GM12872 (cell line): Measurements from ENCODE around the gene UBQLN3.

Experiments
- TF ChIP-seq, protein P1 (sequence below): IDR thresholded peaks from 3 replicates; pipeline ENCODE4 v1.5.1; 2011; ENCODE audit warnings: low read depth, mild to moderate bottlenecking, low read length, moderate library complexity; ENCODE audit not compliant: insufficient read depth

The UBQLN3 gene

DNA sequence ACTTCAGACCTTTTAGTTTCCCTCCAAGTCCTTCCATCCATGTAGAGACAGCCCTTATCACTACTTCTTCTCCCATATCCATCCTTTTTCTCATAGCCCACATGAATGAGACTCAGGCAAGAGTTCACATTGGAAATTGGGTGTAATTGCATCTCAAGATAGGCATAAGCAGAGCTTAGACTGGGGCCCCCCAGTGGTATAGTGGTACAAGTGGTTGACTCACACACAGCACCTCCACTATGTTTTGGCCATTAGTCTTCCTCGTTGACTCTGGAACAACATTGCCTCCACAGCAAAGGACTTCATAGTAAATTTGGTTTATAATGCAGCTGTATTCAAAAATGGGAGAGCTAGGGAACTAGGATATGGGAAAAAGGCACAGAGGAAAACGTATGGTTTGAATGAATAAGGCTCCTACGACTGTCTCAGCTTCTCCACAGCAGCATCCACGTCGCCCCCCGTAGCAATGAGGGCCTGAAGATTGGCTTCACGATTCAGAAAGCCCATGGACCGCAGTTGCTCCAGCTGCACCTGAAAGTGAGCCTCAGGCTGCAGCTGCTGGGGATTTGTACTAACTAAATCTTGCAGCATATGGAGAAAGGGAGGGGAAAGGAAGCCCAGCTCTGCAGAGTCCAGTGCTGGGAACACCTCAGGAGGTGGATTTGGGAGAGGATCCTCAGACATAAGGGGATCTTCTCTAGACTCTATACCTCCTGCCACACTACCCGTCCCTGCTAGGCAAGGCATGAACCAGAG is 2.4 kb downstream of the UBQLN3 start:
- TF ChIP-seq, protein P1, sequence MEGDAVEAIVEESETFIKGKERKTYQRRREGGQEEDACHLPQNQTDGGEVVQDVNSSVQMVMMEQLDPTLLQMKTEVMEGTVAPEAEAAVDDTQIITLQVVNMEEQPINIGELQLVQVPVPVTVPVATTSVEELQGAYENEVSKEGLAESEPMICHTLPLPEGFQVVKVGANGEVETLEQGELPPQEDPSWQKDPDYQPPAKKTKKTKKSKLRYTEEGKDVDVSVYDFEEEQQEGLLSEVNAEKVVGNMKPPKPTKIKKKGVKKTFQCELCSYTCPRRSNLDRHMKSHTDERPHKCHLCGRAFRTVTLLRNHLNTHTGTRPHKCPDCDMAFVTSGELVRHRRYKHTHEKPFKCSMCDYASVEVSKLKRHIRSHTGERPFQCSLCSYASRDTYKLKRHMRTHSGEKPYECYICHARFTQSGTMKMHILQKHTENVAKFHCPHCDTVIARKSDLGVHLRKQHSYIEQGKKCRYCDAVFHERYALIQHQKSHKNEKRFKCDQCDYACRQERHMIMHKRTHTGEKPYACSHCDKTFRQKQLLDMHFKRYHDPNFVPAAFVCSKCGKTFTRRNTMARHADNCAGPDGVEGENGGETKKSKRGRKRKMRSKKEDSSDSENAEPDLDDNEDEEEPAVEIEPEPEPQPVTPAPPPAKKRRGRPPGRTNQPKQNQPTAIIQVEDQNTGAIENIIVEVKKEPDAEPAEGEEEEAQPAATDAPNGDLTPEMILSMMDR = no peak

DNA sequence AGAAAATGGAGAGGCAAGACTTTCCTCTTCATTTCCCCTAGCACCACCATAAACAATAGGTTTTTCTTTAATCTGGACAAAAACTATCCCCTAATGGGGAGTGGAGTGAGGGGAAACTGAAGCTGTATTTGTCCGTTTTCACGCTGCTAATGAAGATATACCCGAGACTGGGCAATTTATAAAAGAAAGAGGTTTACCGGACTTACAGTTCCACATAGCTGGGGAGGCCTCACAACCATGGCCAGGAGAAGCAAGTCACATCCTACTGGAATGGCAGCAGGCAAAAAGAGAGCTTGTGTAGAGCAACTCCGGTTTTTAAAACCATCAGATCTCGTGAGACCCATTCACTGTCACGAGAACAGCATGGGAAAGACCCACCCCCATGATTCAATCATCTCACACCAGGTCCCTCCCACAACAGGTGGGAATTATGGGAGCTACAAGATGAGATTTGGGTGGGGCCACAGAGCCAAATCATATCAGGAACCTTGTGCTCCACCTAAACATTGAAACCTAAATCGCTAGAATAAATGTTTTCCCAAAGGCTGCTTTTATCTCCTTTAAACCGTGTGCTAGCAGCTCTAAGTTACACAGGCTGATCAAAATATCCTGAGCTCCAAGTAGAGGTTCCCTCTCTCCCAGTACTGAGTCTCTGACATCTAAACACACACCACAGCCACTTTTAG is 4.3 kb downstream of the UBQLN3 start:
- TF ChIP-seq, protein P1 = no peak

DNA sequence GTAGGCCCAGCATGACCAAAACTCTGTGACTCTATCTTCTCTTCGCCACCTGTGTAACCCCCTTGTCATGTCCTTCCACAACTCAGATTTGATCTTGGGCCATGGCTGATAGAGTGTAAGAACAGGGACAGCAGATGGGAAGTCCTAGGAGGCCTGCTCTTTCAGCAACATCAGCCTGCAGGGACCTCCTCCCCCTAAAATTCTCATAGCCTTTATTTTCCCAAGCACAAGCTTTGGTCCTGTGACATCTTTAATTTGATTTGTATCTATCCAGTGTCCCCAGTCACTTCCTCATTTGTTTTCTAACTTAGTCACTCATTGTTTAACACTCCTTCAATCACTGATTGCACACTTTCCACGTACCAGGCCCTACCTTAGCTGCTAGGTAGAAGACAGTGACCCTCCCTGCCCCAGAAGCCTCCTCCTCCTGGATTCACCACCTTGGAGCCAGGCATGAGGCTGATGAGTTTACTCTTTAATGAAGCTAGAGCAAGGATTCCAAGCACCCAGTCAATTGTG is 5.3 kb downstream of the UBQLN3 start:
- TF ChIP-seq, protein P1 = no peak

DNA sequence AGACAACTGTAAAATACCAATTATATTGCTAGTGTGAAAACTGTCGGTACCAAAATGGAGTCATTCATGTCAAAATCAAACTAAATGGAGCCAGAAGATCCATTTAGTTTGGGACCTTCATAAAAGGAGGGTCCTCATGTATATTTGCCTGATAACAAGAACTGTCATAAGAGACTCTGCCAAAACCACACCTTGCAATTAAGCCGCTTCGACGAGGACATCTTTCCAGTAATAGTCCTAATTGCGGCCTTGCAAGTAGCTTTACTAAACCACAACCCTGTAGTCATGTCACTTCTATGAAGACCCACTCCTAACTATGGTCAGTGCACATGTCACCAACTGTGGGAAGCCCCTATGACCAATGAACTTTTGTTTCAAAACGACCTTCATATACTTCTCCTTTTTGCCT is 9.4 kb downstream of the UBQLN3 start:
- TF ChIP-seq, protein P1 = no peak

DNA sequence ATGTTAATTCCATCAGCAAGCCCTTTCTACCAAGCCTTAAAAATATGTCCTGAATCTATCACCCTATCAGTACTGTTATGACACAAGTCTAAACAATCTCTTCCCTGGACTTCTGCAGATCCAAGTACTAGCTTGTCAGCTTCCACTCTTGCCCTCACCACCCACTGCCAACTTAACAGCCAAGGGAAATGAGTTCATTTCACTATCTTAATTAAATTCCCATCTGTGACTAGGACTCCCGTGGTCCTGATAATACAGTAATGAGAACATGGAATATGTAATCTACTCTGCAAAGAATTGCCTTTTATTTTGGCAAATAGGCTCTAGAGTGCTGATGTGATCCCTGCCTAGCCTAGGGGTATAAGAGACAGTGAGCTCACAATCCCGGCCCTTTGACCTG is 10.1 kb downstream of the UBQLN3 start:
- TF ChIP-seq, protein P1 = no peak

DNA sequence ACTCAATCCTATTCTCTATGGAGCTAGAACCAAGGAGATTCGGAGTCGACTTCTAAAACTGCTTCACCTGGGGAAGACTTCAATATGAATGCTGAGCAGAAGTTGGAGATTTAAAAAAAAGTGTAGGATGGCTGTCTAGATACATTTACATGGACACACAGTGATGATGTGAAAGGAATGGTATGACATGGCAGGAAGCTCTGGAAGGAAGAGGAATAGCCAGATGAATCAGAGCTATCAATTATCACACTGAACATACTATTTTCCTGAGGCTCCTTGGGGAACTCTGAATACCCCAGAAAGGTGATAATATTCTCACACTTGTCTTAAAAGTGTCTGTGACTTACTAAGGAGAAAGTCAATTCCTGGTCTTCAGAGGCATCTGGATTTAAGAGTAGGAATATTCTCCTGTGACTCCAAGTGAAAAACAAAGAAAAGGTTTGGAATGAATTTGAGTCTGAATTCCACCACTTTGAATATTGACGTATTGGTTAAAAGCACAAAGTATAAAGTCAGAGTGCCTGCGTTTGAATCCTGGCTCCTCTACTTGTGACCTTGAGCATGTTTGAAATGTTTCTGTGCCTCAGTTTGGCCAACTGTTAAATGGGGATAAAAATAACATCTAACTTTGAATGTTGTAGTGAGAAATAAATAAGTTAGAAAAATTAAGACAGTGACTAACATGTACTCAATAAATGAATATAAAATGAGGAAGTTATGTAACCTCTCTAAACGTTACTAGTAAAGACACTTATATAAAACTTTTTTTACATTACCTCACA is 20.0 kb downstream of the UBQLN3 start:
- TF ChIP-seq, protein P1 = no peak
